Measurements from ENCODE around the gene TH. TPM values are rescaled to one million over a fixed set of nuclear protein-coding genes. Genes with fewer than 3 reads are reported as not detected.

TH gene
- total and polyA plus RNA-seq, 2 of the 4 experiments (the other 2 are of a cell fraction), result 0.10 TPM; not detected in 1

DNA sequence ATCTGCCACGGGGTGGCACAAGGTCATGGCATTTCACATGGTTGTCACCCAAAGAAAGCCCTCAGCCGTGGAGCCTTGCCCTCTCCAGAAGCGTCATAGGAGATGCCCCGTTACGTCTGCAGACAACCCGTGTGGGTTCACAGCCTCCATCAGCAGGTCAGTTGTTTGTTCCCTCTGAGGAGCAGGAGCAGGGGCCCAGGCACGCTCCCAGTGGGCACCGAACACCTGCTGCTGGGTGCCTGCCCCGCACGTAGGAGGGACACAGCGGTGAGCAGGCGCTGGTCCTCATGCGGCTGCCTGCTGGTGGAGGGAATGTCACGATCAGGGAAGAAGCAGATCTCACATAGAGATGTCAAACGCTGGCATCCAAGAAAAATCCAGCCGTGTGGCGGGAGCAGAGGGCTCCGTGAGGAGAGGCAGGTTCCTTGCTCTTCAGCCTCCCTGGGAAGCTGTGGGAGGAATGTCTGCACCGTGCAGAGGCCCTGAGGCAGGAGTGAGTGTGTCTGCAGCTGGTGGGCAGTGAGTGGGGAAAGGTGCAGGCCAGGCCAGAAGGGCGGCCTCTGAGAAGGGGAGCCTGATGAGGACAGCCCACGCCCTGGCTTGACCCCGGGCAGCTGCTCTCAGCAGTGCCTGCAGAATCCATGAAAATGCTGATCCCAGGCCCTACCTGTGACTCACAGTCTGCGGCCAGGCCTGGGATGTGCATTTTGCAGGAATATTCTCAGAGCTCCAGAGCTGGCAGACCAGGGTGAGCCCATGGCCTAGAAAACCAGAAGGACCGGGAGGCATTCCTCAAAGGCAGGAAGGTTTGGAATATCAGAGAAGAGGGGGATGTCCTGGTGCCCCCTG is 36.4 kb upstream of the TH start:
- Histone ChIP-seq H3K27ac (ENCODE audit: insufficient read depth, low read length) (no peak overlapping the region), H2AK9ac (replicated peaks; ENCODE audit: low read depth, low read length, poor library complexity) (no peak overlapping the region), H2BK20ac (ENCODE audit: low read depth, low read length) (no peak overlapping the region), H3K4ac (ENCODE audit: low read depth, low read length) (no peak overlapping the region), H2BK15ac (ENCODE audit: low read depth, low read length) (no peak overlapping the region), H3K9me3 (ENCODE audit: control insufficient read depth, insufficient read depth, low read length) (peaks cover 5% of the 10 kb centered on the region; the same call in 1 of the 2 replicates), H3K18ac (ENCODE audit: low read depth, low read length) (no peak overlapping the region), H3K4me3 (ENCODE audit: insufficient read depth, low read depth, low read length) (no peak overlapping the region), H3K36me3 (ENCODE audit: control insufficient read depth, insufficient read depth, low read length) (no peaks in the 10 kb centered on the region), H3K9ac (ENCODE audit: low read depth, low read length) (no peak overlapping the region), H2AFZ (replicated peaks; ENCODE audit: low read length, poor library complexity) (no peak overlapping the region), H3K23ac (ENCODE audit: low read depth, low read length) (no peak overlapping the region), H2BK120ac (ENCODE audit: low read depth, low read length) (no peak overlapping the region), H4K5ac (ENCODE audit: low read depth, low read length) (no peak overlapping the region), H3K27me3 (ENCODE audit: control insufficient read depth, insufficient read depth, low read length) (peaks cover 20% of the 10 kb centered on the region), H3K9me1 (ENCODE audit: insufficient read depth, low read length) (no peaks in the 10 kb centered on the region), H3K4me1 (ENCODE audit: control insufficient read depth, insufficient read depth, low read length) (no peaks in the 10 kb centered on the region), H4K20me1 (ENCODE audit: insufficient read depth, low read length) (no peaks in the 10 kb centered on the region), H4K91ac (ENCODE audit: insufficient read depth, low read depth, low read length) (no peak overlapping the region), H2AK5ac (ENCODE audit: low read depth, low read length) (no peak overlapping the region), H2BK5ac (ENCODE audit: low read depth, low read length, poor library complexity, severe bottlenecking) (no peak overlapping the region), H4K8ac (ENCODE audit: low read depth in 2 of 2, low read length in 2 of 2) (no peak overlapping the region), H3K14ac (replicated peaks; ENCODE audit: low read depth, low read length) (no peak overlapping the region), H3K79me1 (ENCODE audit: low read depth in 1 of 2, low read length in 2 of 2) (no peaks in the 10 kb centered on the region), H3K56ac (ENCODE audit: extremely low read depth, insufficient read depth, low read length) (no peak overlapping the region), H3K4me2 (ENCODE audit: low read depth, low read length) (no peak overlapping the region)
- POLR2A ChIA-PET (ENCODE audit: unreplicated experiment), result interaction anchor here (0.5 kb wide), 1 partner anchor 38 kb away, joined by 3 read pairs; no protein-coding TSS in a partner anchor
- WGBS, 2 experiments (ENCODE audit: extremely low coverage in 2 of 2, insufficient read length in 1 of 2), result 57% methylated on average over 6 of the region's 24 CpGs; no CpG with 5 or more reads in 1 of the 2 experiments
- ATAC-seq (ENCODE audit: low read depth) (no peak), DNase-seq (no peak)
- intact Hi-C loops (cut with micrococcal nuclease), result no loop called here
- in situ Hi-C loops (cut with MboI; ENCODE audit: low sequenced_read_pairs), result no loop called here
- TF ChIP-seq CEBPB (IDR thresholded peaks at IDR 0.05; ENCODE audit: low read depth, low read length) (no peak), MAFK (IDR thresholded peaks at IDR 0.05; ENCODE audit: low read depth, low read length) (no peak), RAD21 (IDR thresholded peaks at IDR 0.05; ENCODE audit: low read length) (no peak), USF2 (IDR thresholded peaks at IDR 0.05; ENCODE audit: low read depth, low read length) (no peak), ELK1 (IDR thresholded peaks at IDR 0.05; ENCODE audit: borderline replicate concordance, low read depth, low read length) (no peak), BHLHE40 (IDR thresholded peaks at IDR 0.05; ENCODE audit: low read depth, low read length) (no peak), MAZ (IDR thresholded peaks at IDR 0.05; ENCODE audit: borderline replicate concordance, low read depth, low read length) (no peak)
- CTCF ChIA-PET, result no interaction called here
- BruUV-seq (replicated peaks), result no TSS peak
- dilution Hi-C loops (cut with HindIII; ENCODE audit: low sequenced_read_pairs, unreplicated experiment), result no loop called here
